Heart left ventricle (tissue), 13 donors: Measurements from ENCODE around the gene BMP5.

ENCODE experiments used
- CTCF ChIP-seq, 12 donors: fragments of 200-600 bp; sonication (generic) in 4 of 12; IDR thresholded peaks; one replicate each; pipeline versions ENCODE4 v1.5.0 to v1.8.0; 2018 to 2022; ENCODE audit warnings: antibody characterized with exemption in 12 of 12, mild to moderate bottlenecking in 5 of 12
- POLR2A ChIP-seq, 2 donors: fragments of 450-650 bp; IDR thresholded peaks; one replicate each; pipeline ENCODE4 v1.6.1; 2017; ENCODE audit warnings: antibody characterized with exemption in 2 of 2, mild to moderate bottlenecking in 2 of 2, moderate library complexity in 2 of 2
- donor health status: ischemic (EF 13 %, LVEDD 7.1; RV severe dilation, severe dysfunction).
- donor health status: DM: no; HTN: yes; CAD: no.
- donor health status: DM: no; HTN: no; CAD: no.
- donor health status: ischemic (EF 25% LVEDD 6.9; RV normal size, moderate dysfunction).
- donor health status: ischemic (EF 25% LVEDD 5.7; RV mildly dilated, moderate dysfunction).
- donor health status: ischemic (EF 35%, LVEDD 5.7; RV mildly dilated, moderate dysfunction).
- donor health status: nonischemic (EF 11% LVEDD 7.7; RV severe dilation, severe dysfunction).
- donor health status: DM: yes; HTN: yes; CAD: no.
- donor health status: PGD.
- donor health status: ischemic (EF 29% LVEDD 5.4; RV normal size, mild dysfunction).
- donor health status: nonischemic (EF 23%, LVEDD 6.1; RV moderate dilation, normal function).

GRCh38 chr6:55812509-55812908 lies 62.9 kb downstream of the BMP5 start:
- no peak for TF ChIP-seq CTCF (IDR thresholded peaks at IDR 0.05)
- TF ChIP-seq POLR2A (IDR thresholded peaks at IDR 0.05): no peak
